ENCODE results near the gene CHST3.

Gene CHST3

GRCh38 chr10:72037266-72037665 is 73.1 kb downstream of the CHST3 start:
- H3K4me1 Mint-ChIP-seq: peaks cover 0 to 2% of the 10 kb centered on the region in 2 donors
- DNase-seq (no peak), ATAC-seq (replicated peaks) (no peak)
- H3K4me3 Mint-ChIP-seq: no peak overlapping the region
- peaks cover 0 to 3% of the 10 kb centered on the region in 2 donors for H3K27me3 Mint-ChIP-seq
- H3K9me3 Mint-ChIP-seq: no peaks in the 10 kb centered on the region
- H3K27ac Mint-ChIP-seq: no peak overlapping the region
- H3K36me3 Mint-ChIP-seq: no peaks in the 10 kb centered on the region

- Mint-ChIP-seq H3K4me1 (peaks cover 0 to 2% of the 10 kb centered on the region in 2 donors), H3K27me3 (no peaks in the 10 kb centered on the region), H3K9me3 (no peaks in the 10 kb centered on the region), H3K36me3 (no peaks in the 10 kb centered on the region), H3K4me3 (no peak overlapping the region), H3K27ac (no peak overlapping the region)
- ATAC-seq (replicated peaks) (no peak), DNase-seq (no peak)
These were observed 73.6 kb downstream of the CHST3 start for GRCh38 chr10:72037811-72038210.

GRCh38 chr10:72038458-72039001 is 74.3 kb downstream of the CHST3 start:
- Mint-ChIP-seq H3K4me3 (no peak overlapping the region), H3K27ac (no peak overlapping the region), H3K4me1 (peaks cover 0 to 2% of the 10 kb centered on the region in 2 donors), H3K27me3 (no peaks in the 10 kb centered on the region), H3K9me3 (no peaks in the 10 kb centered on the region), H3K36me3 (no peaks in the 10 kb centered on the region)
- ATAC-seq (replicated peaks): no peak
- DNase-seq: no peak

GRCh38 chr10:72039377-72039776 is 75.2 kb downstream of the CHST3 start:
- H3K4me3 Mint-ChIP-seq: no peak overlapping the region
- DNase-seq (no peak), ATAC-seq (replicated peaks) (no peak)
- no peaks in the 10 kb centered on the region for H3K27me3 Mint-ChIP-seq
- no peaks in the 10 kb centered on the region for H3K9me3 Mint-ChIP-seq
- H3K27ac Mint-ChIP-seq: no peak overlapping the region
- H3K4me1 Mint-ChIP-seq: peaks cover 0 to under 1% of the 10 kb centered on the region in 2 donors
- no peaks in the 10 kb centered on the region for H3K36me3 Mint-ChIP-seq

- DNase-seq (no peak), ATAC-seq (replicated peaks) (no peak)
- H3K4me3 Mint-ChIP-seq: no peak overlapping the region
- H3K27me3 Mint-ChIP-seq: no peaks in the 10 kb centered on the region
- no peak overlapping the region for H3K27ac Mint-ChIP-seq
- no peaks in the 10 kb centered on the region for H3K9me3 Mint-ChIP-seq
- no peaks in the 10 kb centered on the region for H3K36me3 Mint-ChIP-seq
- no peaks in the 10 kb centered on the region for H3K4me1 Mint-ChIP-seq
These were observed 77.3 kb downstream of the CHST3 start for GRCh38 chr10:72041491-72041890.

GRCh38 chr10:72043016-72043834 is 79.0 kb downstream of the CHST3 start:
- H3K4me3 Mint-ChIP-seq: no peak overlapping the region
- no peak overlapping the region for H3K27ac Mint-ChIP-seq
- ATAC-seq (replicated peaks) (no peak), DNase-seq (no peak)
- no peaks in the 10 kb centered on the region for H3K36me3 Mint-ChIP-seq
- H3K9me3 Mint-ChIP-seq: no peaks in the 10 kb centered on the region
- H3K27me3 Mint-ChIP-seq: no peaks in the 10 kb centered on the region
- H3K4me1 Mint-ChIP-seq: peaks cover 0 to under 1% of the 10 kb centered on the region in 2 donors

GRCh38 chr10:72044417-72045041 is 80.3 kb downstream of the CHST3 start:
- ATAC-seq (replicated peaks): no peak
- H3K4me1 Mint-ChIP-seq: peaks cover 5 to 10% of the 10 kb centered on the region in 2 donors
- peaks cover 0 to 3% of the 10 kb centered on the region in 2 donors for H3K9me3 Mint-ChIP-seq
- no peak overlapping the region for H3K4me3 Mint-ChIP-seq
- no peaks in the 10 kb centered on the region for H3K36me3 Mint-ChIP-seq
- no peak for DNase-seq
- no peaks in the 10 kb centered on the region for H3K27me3 Mint-ChIP-seq
- H3K27ac Mint-ChIP-seq: no peak overlapping the region

GRCh38 chr10:72045586-72045985 is 81.4 kb downstream of the CHST3 start:
- no peak for DNase-seq
- Mint-ChIP-seq H3K9me3 (peaks cover 0 to 7% of the 10 kb centered on the region in 2 donors), H3K4me1 (peaks cover 12 to 20% of the 10 kb centered on the region in 2 donors), H3K4me3 (no peak overlapping the region), H3K36me3 (no peaks in the 10 kb centered on the region), H3K27me3 (no peaks in the 10 kb centered on the region), H3K27ac (no peak overlapping the region)
- no peak for ATAC-seq (replicated peaks)

- Mint-ChIP-seq H3K27me3 (no peaks in the 10 kb centered on the region), H3K9me3 (peaks cover 0 to 7% of the 10 kb centered on the region in 2 donors), H3K4me3 (no peak overlapping the region), H3K27ac (peak overlapping the region; percentile 47), H3K36me3 (no peaks in the 10 kb centered on the region), H3K4me1 (peaks cover 15 to 25% of the 10 kb centered on the region in 2 donors)
- DNase-seq (peak; percentile 79), ATAC-seq (replicated peaks) (peak; percentile 89 to 92)
These were observed 84.4 kb downstream of the CHST3 start for GRCh38 chr10:72048450-72049124.

- H3K27me3 Mint-ChIP-seq: no peaks in the 10 kb centered on the region
- no peak for DNase-seq
- H3K4me3 Mint-ChIP-seq: no peak overlapping the region
- H3K36me3 Mint-ChIP-seq: no peaks in the 10 kb centered on the region
- peaks cover 0 to 7% of the 10 kb centered on the region in 2 donors for H3K9me3 Mint-ChIP-seq
- peaks cover 15 to 34% of the 10 kb centered on the region in 2 donors for H3K4me1 Mint-ChIP-seq
- no peak overlapping the region for H3K27ac Mint-ChIP-seq
- ATAC-seq (replicated peaks): no peak
These were observed 85.3 kb downstream of the CHST3 start for GRCh38 chr10:72049472-72049871.

GRCh38 chr10:72049969-72050781 is 86.0 kb downstream of the CHST3 start:
- H3K9me3 Mint-ChIP-seq: peaks cover 0 to 7% of the 10 kb centered on the region in 2 donors
- H3K4me1 Mint-ChIP-seq: peaks cover 20 to 41% of the 10 kb centered on the region in 2 donors
- no peaks in the 10 kb centered on the region for H3K36me3 Mint-ChIP-seq
- peak overlapping the region; percentile 59 for H3K27ac Mint-ChIP-seq
- DNase-seq (no peak), ATAC-seq (replicated peaks) (peak; percentile 59 to 60)
- no peak overlapping the region for H3K4me3 Mint-ChIP-seq
- no peaks in the 10 kb centered on the region for H3K27me3 Mint-ChIP-seq

- Mint-ChIP-seq H3K4me1 (peaks cover 23 to 41% of the 10 kb centered on the region in 2 donors), H3K9me3 (peaks cover 0 to 7% of the 10 kb centered on the region in 2 donors), H3K36me3 (no peaks in the 10 kb centered on the region), H3K27ac (no peak overlapping the region), H3K27me3 (no peaks in the 10 kb centered on the region), H3K4me3 (no peak overlapping the region)
- DNase-seq (no peak), ATAC-seq (replicated peaks) (no peak)
These were observed 86.7 kb downstream of the CHST3 start for GRCh38 chr10:72050873-72051272.

GRCh38 chr10:72053690-72054089 is 89.5 kb downstream of the CHST3 start:
- DNase-seq (no peak), ATAC-seq (replicated peaks) (no peak)
- Mint-ChIP-seq H3K27me3 (no peaks in the 10 kb centered on the region), H3K27ac (no peak overlapping the region), H3K4me1 (peaks cover 20 to 35% of the 10 kb centered on the region in 2 donors), H3K4me3 (no peak overlapping the region), H3K9me3 (peaks cover 0 to 7% of the 10 kb centered on the region in 2 donors), H3K36me3 (no peaks in the 10 kb centered on the region)

- Mint-ChIP-seq H3K9me3 (no peaks in the 10 kb centered on the region), H3K27me3 (no peaks in the 10 kb centered on the region), H3K36me3 (no peaks in the 10 kb centered on the region), H3K4me1 (peaks cover 25 to 28% of the 10 kb centered on the region in 2 donors), H3K27ac (no peak overlapping the region), H3K4me3 (no peak overlapping the region)
- DNase-seq: no peak
- ATAC-seq (replicated peaks): no peak
These were observed 91.9 kb downstream of the CHST3 start for GRCh38 chr10:72056113-72056512.
